ENCODE measurements around the gene DEFB132. TPM values are rescaled to one million over a fixed set of nuclear protein-coding genes. Genes with fewer than 3 reads are reported as not detected.

The DEFB132 gene
- total and polyA plus RNA-seq, 2 of the 13 experiments (the other 11 are each of a cell fraction or from before 2014, with no cell fraction given) = not detected

- no peak for TF ChIP-seq BCLAF1 (IDR thresholded peaks at IDR 0.05)
- no peak for TF ChIP-seq ZNF766 (CRISPR knock-in tag; IDR thresholded peaks at IDR 0.05; ENCODE audit: borderline replicate concordance)
- TF ChIP-seq U2AF1 (optimal IDR thresholded peaks at IDR 0.05; ENCODE audit: low read depth, low read length) = no peak
- no peak for TF ChIP-seq HINFP (CRISPR knock-in tag; IDR thresholded peaks at IDR 0.05; ENCODE audit: low read depth)
- no peak for TF ChIP-seq ZNF616 (CRISPR knock-in tag; IDR thresholded peaks at IDR 0.05; ENCODE audit: low read depth)
- TF ChIP-seq MIER3 (CRISPR knock-in tag; IDR thresholded peaks at IDR 0.05; ENCODE audit: borderline replicate concordance) = no peak
- TF ChIP-seq ZNF280D (CRISPR knock-in tag; IDR thresholded peaks at IDR 0.05) = no peak
- TF ChIP-seq ZNF275 (CRISPR knock-in tag; IDR thresholded peaks at IDR 0.05; ENCODE audit: borderline replicate concordance) = no peak
- TF ChIP-seq FOXK2 (IDR thresholded peaks at IDR 0.05) = no peak
- no peak for TF ChIP-seq ZNF350 (CRISPR knock-in tag; IDR thresholded peaks at IDR 0.05; ENCODE audit: borderline replicate concordance, low read depth)
- 0 out of 2 replicates have a peak, but pooled peaks have one; percentile 19 for TF ChIP-seq SAP130 (CRISPR knock-in tag; IDR thresholded peaks at IDR 0.05; ENCODE audit: low read depth)
- TF ChIP-seq BRCA1 (CRISPR knock-in tag; IDR thresholded peaks at IDR 0.05) = no peak
- no peak for TF ChIP-seq ZHX2 (IDR thresholded peaks at IDR 0.05; ENCODE audit: low read depth)
- TF ChIP-seq ZHX2 (CRISPR knock-in tag; IDR thresholded peaks at IDR 0.05; ENCODE audit: borderline replicate concordance) = no peak
Observed at GRCh38 chr20:208942-209566, 48.5 kb upstream of the DEFB132 start (continued).

Measured in HepG2 (cell line).